Transverse colon (tissue), 4 donors: ENCODE results near the gene IFITM1. TPM values are rescaled to one million over a fixed set of nuclear protein-coding genes. Genes with fewer than 3 reads are reported as not detected.
A peak's percentile ranks its signal among the peaks of the same experiment; 100 is the strongest.

Experiments
- DNase-seq: peaks from one replicate; pipeline ENCODE4 v3.0.0-alpha.2; 2019
- H3K27ac ChIP-seq, 4 donors: fragments of 200-600 bp; sonication (generic); 2 replicates each; pipeline ENCODE4 v1.5.1; 2016 to 2018; ENCODE audit warnings: inconsistent platforms in 4 of 4
- H3K27me3 ChIP-seq: fragments of 200-600 bp; sonication (generic); 2 replicates; pipeline ENCODE4 v1.5.1; 2017; ENCODE audit warnings: inconsistent platforms
- H3K36me3 ChIP-seq, 4 donors: fragments of 200-600 bp; sonication (generic); 2 replicates each; pipeline ENCODE4 v1.5.1; 2017 to 2019; ENCODE audit warnings: inconsistent platforms in 4 of 4
- H3K4me1 ChIP-seq, 4 donors: fragments of 200-600 bp; sonication (generic); 2 replicates each; pipeline ENCODE4 v1.5.1; 2017 to 2020; ENCODE audit warnings: inconsistent platforms in 4 of 4
- H3K4me3 ChIP-seq, 4 donors: fragments of 200-600 bp; sonication (generic); 1 replicate in 1 of 4; 2 replicates in 3 of 4; pipeline versions ENCODE4 v1.5.1 to v1.6.1; 2017 to 2019; ENCODE audit warnings: inconsistent platforms in 4 of 4
- H3K9me3 ChIP-seq, 2 donors: fragments of 200-600 bp; sonication (generic); 2 replicates each; pipeline ENCODE4 v1.5.1; 2017 to 2019; ENCODE audit warnings: inconsistent platforms in 2 of 2
- EP300 ChIP-seq: sonication (generic); formaldehyde crosslinking; IDR thresholded peaks from one replicate; pipeline ENCODE4 v1.6.1; 2017; ENCODE audit warnings: antibody characterized with exemption, low read depth
- POLR2A ChIP-seq: fragments of 450-650 bp; IDR thresholded peaks from one replicate; pipeline ENCODE4 v1.6.1; 2016; ENCODE audit warnings: antibody characterized with exemption, mild to moderate bottlenecking, moderate library complexity
- POLR2AphosphoS5 ChIP-seq, 3 donors: sonication (generic); formaldehyde crosslinking; IDR thresholded peaks; one replicate each; pipeline ENCODE4 v1.6.1; 2016; ENCODE audit warnings: antibody characterized with exemption in 3 of 3
- WGBS, 2 donors: methylation state at CpG; one replicate each; pipeline ENCODE4 v1.1.5; 2018; ENCODE audit warnings: low coverage in 1 of 2; 5-methylcytosine and 5-hydroxymethylcytosine counted together
- in situ Hi-C, 4 donors: fragments of 200-750 bp; cut with MboI; loops; one replicate each; pipeline versions ENCODE4 v1.15.0 to v1.15.1; 2017; ENCODE audit warnings: low sequenced_read_pairs in 3 of 4, low pct_ligation_motif_present in 1 of 4, low pct_unique_long_range_greater_than_20kb in 1 of 4
- intact Hi-C: fragments of 100-400 bp; cut with DNase I; formaldehyde crosslinking; loops from one replicate; pipeline ENCODE4 v1.15.1; 2023; ENCODE audit warnings: low total_unique reads
- total RNA-seq, 4 donors: library from RNA; depleted of rRNA; stranded (reverse); fragments of >200 nt; gene quantifications; one replicate each; pipeline ENCODE4 v1.1.0, GENCODE V29; 2016
- TF ChIP-seq, protein P1 (sequence below), 5 experiments: fragments of 200-600 bp in 3 of 5; fragments of 450-650 bp in 2 of 5; sonication (generic) in 3 of 5; IDR thresholded peaks; 1 replicate in 2 of 5; 2 replicates in 3 of 5; pipeline ENCODE4 v1.5.1; 2016 to 2017; ENCODE audit warnings: antibody characterized with exemption in 5 of 5, inconsistent platforms in 3 of 5, mild to moderate bottlenecking in 2 of 5, moderate library complexity in 1 of 5

IFITM1 gene
- total RNA-seq, 4 donors from 2014 or later, result 19.9 to 109 (median 60.5) TPM

GRCh38 chr11:287821-288477, 25.9 kb upstream of the IFITM1 start:
- intact Hi-C loops, result no loop called here
- no peak for TF ChIP-seq EP300
- TF ChIP-seq, protein P1, sequence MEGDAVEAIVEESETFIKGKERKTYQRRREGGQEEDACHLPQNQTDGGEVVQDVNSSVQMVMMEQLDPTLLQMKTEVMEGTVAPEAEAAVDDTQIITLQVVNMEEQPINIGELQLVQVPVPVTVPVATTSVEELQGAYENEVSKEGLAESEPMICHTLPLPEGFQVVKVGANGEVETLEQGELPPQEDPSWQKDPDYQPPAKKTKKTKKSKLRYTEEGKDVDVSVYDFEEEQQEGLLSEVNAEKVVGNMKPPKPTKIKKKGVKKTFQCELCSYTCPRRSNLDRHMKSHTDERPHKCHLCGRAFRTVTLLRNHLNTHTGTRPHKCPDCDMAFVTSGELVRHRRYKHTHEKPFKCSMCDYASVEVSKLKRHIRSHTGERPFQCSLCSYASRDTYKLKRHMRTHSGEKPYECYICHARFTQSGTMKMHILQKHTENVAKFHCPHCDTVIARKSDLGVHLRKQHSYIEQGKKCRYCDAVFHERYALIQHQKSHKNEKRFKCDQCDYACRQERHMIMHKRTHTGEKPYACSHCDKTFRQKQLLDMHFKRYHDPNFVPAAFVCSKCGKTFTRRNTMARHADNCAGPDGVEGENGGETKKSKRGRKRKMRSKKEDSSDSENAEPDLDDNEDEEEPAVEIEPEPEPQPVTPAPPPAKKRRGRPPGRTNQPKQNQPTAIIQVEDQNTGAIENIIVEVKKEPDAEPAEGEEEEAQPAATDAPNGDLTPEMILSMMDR (IDR thresholded peaks at IDR 0.05), result no peak
- TF ChIP-seq POLR2AphosphoS5 (IDR thresholded peaks at IDR 0.05), result no peak
- no peak for TF ChIP-seq POLR2A
- peak; percentile 42 for DNase-seq
- Histone ChIP-seq H3K4me3 (peak overlapping the region; percentile 57 to 83 (median 80)), H3K27ac (peak overlapping the region; percentile 73 to 81 (median 74)), H3K27me3 (peaks cover 29% of the 10 kb centered on the region), H3K4me1 (peaks cover 0 to 19% (median 15%) of the 10 kb centered on the region in 4 donors), H3K9me3 (no peaks in the 10 kb centered on the region), H3K36me3 (no peaks in the 10 kb centered on the region)
- in situ Hi-C loops, result no loop called here
- 18 to 19% methylated on average over 12 to 39 of the region's 41 CpGs for WGBS, 2 donors

DNA sequence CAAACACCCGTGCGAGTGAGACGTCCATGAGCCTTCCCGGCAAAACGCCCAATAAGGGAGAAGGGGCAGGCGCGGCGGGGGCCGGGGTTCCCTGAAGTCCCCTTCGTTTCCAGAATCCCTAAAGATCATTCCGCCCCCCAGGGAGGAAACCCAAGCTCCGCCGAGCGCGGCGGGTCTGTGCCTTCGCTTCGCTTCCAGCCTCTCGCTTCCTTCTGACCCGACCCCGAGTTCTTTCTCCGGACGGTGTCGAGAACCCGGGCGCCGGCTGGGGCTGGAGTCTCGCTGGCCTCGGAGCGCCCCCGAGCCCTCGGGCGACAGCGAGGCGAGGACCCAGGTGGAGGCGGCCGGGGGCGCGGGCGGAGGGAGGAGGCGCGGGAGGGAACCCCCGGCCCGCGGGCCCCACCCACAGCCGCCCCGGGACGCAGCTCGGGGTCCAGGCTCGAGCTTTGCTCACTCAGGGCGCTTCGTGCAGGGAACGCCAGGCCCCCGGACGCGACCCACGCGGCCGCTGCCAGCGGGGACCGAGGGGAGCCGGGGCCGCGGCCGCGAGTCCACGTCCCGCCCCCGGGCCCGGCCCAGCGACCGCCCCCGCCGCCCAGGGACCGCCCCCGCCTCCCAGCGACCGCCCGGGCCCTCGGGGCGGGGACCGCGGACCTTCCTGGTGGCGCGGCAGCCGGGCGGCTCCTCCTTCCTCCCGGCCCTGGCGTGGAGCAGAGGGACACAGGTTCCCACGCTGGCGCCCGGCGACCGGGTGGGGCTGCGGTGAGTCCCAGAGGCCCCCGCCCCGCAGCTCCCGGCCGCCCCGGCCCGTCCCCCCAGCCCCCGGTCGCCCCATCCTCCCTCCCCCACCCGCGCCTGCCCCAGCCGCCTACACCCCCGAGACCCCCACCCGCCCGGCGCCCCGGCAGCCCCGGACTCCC, 25.1 kb upstream of the IFITM1 start, which contains the start of gene PGGHG:
Gene PGGHG (plus strand): TSS at position 649 of the 920 bp plus-strand sequence. CDS start 691 bp downstream, outside the sequence.
- 1% methylated on average over 85 of the region's 112 CpGs; no CpG with 5 or more reads in 1 of the 2 donors for WGBS, 2 donors
- Histone ChIP-seq H3K27ac (peak within 1 kb of the TSS; percentile 73 to 81 (median 76)), H3K4me3 (peak within 1 kb of the TSS; percentile 57 to 83 (median 80)), H3K27me3 (peaks cover 27% of the 10 kb centered on the region), H3K36me3 (no peaks in the 10 kb centered on the region), H3K9me3 (no peaks in the 10 kb centered on the region), H3K4me1 (peaks cover 0 to 19% (median 15%) of the 10 kb centered on the region in 4 donors)
- in situ Hi-C loops (no loop called here), intact Hi-C loops (no loop called here)
- peak; percentile 87 for DNase-seq
- peak in 1 of 3 donors; percentile 42 for TF ChIP-seq POLR2AphosphoS5 (IDR thresholded peaks at IDR 0.05)
- TF ChIP-seq, protein P1 (IDR thresholded peaks at IDR 0.05), result no peak

DNA sequence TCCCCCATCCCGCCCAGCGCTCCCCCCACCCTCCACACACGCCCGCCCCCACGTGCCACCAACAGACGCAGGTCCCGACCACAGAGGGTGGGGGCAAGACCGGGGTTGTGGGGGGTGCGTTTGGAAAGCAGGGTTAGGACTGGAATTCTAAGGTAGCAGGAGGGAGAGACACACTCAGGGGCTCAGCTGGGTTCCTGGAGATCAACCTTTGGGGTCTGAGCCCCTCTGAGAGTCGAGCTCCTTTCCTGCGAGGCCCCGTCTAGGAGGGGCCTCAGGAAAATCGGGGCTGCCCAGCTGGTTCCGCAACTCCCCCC, 24.5 kb upstream of the IFITM1 start:
- H3K4me3 ChIP-seq, result peak overlapping the region; percentile 57 to 82 (median 69)
- H3K27ac ChIP-seq, result peak overlapping the region; percentile 73 to 81 (median 76)
- TF ChIP-seq EP300, result no peak
- no peak for TF ChIP-seq POLR2A
- TF ChIP-seq, protein P1 (IDR thresholded peaks at IDR 0.05), result no peak
- no peak for TF ChIP-seq POLR2AphosphoS5 (IDR thresholded peaks at IDR 0.05)
- peaks cover 0 to 19% (median 15%) of the 10 kb centered on the region in 4 donors for H3K4me1 ChIP-seq
- in situ Hi-C loops, result no loop called here
- peaks cover 22% of the 10 kb centered on the region for H3K27me3 ChIP-seq
- DNase-seq, result peak; percentile 20
- H3K36me3 ChIP-seq, result no peaks in the 10 kb centered on the region
- no peaks in the 10 kb centered on the region for H3K9me3 ChIP-seq
- intact Hi-C loops, result no loop called here
- no CpG with 5 or more reads among the region's 14 CpGs for WGBS, 2 donors
